GM19397 (cell line): ENCODE results near the gene MTRFR.
"Not testable (repeated sequence)": the region's sequence is repeated elsewhere in the genome, so short reads cannot be mapped to it uniquely, and the experiment has no call there.

ENCODE experiments used
- ATAC-seq: cut with Tn5 transposase; IDR thresholded peaks from one replicate; pipeline ENCODE4 v1.9.1; 2021; ENCODE audit warnings: mild to moderate bottlenecking, moderate library complexity; ENCODE audit not compliant: unreplicated experiment

MTRFR gene

DNA sequence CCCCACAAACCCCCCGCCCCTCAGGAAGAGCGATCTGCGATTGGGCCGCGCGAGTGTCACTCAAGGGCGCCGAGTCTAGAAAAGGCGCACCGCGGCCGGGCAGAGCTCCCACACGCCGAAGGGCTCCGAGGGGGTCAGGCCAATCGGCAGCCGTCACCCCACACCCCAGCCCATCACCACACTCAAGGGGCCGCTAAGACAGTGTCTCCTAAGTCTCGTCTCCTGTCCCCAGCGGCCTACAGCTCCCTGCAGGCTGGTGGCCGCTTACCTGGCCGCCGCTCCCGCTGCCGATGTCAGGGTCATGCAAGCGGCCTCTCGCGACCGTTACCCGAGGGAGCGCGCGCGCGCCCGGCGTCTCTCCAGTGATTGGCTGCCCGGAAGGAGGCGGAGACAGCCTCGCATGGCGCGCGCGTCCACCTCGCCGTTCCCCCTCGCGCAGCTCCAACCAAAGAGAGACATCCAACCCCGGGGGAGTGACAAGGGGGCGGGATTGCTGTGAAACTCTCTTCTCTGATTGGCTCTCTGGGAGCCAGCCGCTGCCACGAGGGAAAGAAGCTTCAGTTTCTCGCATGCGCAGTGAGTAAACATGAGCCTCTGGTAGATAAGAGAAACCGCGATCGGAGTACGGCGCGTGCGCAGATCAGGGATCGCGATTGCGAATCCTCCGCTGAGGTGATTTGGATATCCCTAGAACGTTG lies at the start of gene MTRFR, which contains the start of gene MPHOSPH9:
Gene MTRFR (plus strand): TSS at position 630 of the 698 bp plus-strand sequence. CDS start 20,239 bp downstream, outside the sequence.
Gene MPHOSPH9 (minus strand): TSS at position 335 of the 698 bp plus-strand sequence. CDS start 2,777 bp downstream, outside the sequence.
- ATAC-seq = peak; percentile 80

DNA sequence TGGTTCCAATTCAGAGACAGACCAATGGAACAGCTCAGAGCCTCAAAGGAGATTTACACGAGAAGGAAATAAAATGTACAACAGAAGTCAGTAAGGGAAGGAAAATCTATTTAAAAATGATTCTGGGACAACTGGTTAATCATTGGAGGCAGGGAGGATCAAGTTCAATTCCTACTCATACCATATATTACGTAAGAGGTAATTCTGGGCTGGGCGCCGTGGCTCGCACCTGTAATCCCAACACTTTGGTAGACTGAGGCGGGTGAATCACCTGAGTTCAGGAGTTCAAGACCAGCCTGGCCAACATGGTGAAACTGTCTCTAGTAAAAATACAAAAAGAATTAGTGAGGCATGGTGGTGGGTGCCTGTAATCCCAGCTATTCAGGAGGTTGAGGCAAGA lies 45.6 kb upstream of the MTRFR start:
- no peak for ATAC-seq

- ATAC-seq = no peak
Measured at GRCh38 chr12:123199936-123200335, 33.3 kb upstream of the MTRFR start.

- ATAC-seq = no peak
Measured at GRCh38 chr12:123200414-123200813, 32.8 kb upstream of the MTRFR start.

DNA sequence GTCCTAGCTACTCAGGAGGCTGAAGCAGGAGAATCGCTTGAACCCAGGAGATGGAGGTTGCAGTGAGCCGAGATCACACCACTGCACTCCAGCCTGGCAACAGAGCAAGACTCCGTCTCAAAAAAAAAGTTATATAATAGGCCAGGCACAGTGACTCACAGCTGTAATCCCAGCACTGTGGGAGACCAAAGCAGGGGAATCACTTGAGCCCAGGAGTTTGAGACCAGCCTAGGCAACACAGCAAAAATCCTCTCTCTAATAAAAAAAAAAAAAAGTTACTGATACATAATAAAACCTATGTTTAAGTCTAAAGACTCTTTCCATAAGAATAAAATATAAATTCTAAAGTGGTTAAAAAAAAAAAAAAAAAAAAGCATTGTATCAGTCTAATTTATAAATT lies 26.4 kb upstream of the MTRFR start:
- ATAC-seq = not testable (repeated sequence)

GRCh38 chr12:123207815-123208214 lies 25.4 kb upstream of the MTRFR start:
- not testable (repeated sequence) for ATAC-seq

GRCh38 chr12:123223241-123223668 lies 10.0 kb upstream of the MTRFR start:
- ATAC-seq = no peak

DNA sequence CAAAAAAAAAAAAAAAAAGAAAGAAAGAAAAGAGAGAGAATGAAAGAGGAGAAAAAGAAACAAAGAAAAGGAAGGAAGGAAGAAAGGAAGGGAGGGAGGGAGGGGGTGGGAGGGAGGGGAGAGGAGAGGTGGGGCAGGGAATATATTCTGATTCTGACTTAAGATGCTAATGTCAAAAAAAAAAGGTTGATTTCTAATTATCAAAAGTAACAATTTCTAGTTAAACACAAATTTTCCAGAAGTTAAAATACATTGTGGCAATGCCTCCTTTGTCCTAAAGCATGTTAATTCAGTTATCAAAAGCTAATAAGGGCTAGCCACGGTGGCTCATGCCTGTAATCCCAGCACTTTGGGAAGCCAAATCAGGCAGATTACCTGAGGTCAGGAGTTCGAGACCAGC lies 7.8 kb upstream of the MTRFR start:
- ATAC-seq = no peak

DNA sequence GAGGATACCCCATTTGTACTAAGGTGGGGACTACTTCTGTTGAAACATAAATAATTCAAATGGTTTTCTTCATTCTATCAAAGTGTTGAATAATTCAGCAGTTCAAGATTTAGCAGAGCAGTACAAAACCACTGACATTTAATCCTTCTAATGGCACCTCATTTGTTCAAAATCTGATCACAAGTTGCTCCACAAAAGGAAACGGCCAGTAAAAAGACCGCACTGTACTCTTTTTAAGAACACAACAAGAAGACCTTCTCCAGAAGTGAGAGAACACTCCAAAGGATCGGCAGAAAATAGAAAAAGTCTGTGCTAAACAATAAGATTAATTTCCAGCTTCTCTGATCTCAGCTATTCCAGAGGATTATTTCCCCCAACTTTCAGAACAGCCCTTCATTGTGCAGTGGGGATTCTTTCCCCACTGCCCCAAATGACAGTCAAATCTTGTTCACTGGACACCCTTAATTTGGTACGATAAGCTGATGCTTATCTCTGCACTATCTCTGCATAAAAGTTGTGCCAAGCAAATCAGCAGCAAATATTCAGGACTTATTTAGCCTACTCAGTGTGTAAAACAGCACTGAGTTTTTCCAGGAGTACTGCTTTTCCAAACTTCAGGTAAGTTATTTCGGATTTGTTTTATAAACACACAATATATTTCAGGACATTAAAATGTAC lies 5.5 kb upstream of the MTRFR start:
- ATAC-seq = no peak

- ATAC-seq = no peak
Measured at GRCh38 chr12:123229051-123229450, 4.2 kb upstream of the MTRFR start.

DNA sequence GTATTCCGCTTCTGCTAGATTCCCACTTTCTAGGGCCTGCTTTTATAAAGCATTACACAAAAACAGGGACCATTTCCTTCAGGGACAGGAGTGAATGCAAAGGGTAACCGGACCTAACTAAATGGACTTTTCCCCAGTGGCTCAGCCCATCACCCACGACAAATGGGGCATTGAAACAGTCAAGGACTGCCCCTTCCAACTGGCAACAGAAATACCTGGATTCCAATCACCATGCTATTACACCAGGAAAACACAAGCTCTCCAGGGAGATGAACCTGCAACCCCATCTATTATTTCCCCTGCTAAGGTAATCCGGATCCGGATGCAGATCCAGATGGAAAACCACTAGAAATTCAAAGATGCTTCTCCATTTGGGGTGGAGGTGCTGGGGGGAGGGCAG lies 1.3 kb upstream of the MTRFR start:
- ATAC-seq = no peak

DNA sequence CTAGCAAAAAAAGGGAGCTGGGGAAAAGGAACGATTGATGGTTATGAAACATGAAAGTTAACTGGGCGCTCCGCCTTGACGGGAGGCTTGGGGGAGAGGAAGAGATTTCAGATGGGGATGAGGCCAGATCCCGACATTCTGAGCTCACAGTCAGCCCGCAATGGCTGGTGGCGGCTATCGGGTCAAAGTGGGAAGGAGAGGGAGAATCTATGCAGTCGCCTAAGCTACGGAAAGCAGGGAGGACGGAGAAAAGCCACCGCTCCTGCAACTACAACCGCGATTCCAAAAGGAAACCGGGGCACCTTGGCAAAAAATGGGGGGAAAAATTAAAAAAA lies 797 bp upstream of the MTRFR start:
- ATAC-seq = no peak

- ATAC-seq = peak; percentile 13
Measured at GRCh38 chr12:123233505-123234308, 471 bp downstream of the MTRFR start.

GRCh38 chr12:123237646-123238329 lies 4.6 kb downstream of the MTRFR start:
- no peak for ATAC-seq

DNA sequence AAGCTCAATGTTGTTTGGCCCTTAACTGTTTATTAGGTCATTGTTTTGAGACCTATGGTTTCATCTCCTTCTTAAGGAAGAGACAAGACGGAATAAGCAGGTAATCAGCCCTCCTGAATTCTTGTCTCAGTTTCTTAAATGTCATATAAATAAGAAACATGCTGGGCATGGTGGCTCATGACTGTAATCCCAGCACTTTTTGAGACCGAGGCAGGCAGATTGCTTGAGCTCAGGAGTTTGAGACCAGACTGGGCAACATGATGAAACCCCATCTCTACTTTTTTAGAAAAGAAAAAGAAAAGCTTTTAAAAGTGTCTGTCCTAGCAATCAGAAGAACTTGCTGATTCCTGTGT lies 5.1 kb downstream of the MTRFR start:
- no peak for ATAC-seq

DNA sequence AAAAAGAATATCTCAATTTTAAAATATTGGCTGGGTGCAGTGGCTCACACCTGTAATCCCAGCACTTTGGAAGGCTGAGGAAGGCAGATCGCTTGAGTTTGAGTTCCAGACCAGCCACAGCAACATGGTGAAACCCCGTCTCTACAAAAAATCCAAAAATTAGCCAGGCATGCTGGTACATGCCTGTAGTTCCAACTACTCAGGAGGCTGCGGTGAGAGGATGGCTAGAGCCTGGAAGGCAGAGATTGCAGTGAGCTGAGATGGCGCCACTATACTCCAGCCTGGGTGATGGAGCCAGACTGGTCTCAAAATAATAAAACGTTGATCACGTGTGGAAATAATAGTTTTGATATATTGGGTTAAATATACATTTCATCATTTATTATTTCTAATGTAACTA lies 5.7 kb downstream of the MTRFR start:
- ATAC-seq = no peak

GRCh38 chr12:123242116-123242904 lies 9.1 kb downstream of the MTRFR start:
- ATAC-seq = no peak

- ATAC-seq = no peak
Measured at GRCh38 chr12:123243671-123244262, 10.5 kb downstream of the MTRFR start.

GRCh38 chr12:123245678-123246077 lies 12.4 kb downstream of the MTRFR start:
- no peak for ATAC-seq

DNA sequence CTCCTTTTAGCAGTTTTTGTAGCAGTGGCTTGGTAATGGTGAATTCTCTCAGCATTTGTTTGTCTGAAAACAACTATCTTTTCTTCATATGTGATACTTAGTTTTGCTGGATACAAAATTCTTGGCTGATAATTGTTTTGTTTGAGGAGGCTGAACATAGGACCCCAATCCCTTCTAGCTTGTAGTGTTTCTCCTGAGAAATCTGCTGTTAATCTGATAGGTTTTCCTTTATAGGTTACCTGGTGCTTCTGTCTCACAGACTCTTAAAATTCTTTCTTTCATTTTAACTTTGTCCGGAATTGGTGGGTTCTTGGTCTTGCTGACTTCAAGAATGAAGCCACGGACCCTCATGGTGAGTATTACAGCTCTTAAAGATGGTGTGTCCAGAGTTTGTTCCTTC lies 14.9 kb downstream of the MTRFR start:
- not testable (repeated sequence) for ATAC-seq
